Measurements from ENCODE around the gene ABCD1.

Gene ABCD1

GRCh38 chrX:153772316-153773217, 47.9 kb downstream of the ABCD1 start:
- Histone ChIP-seq H3K4me3 (no peak overlapping the region), H3K4me1 (no peaks in the 10 kb centered on the region), H3K9me3 (no peaks in the 10 kb centered on the region), H3K27me3 (no peaks in the 10 kb centered on the region), H3K36me3 (peaks cover 0 to 65% (median 0%) of the 10 kb centered on the region in 3 donors), H3K27ac (no peak overlapping the region)
- no peak for TF ChIP-seq CTCF (IDR thresholded peaks at IDR 0.05)
- intact Hi-C loops (cut with DNase I; ENCODE audit: low total_unique reads), result no loop called here
- no peak for DNase-seq

- Histone ChIP-seq H3K4me3 (no peak overlapping the region), H3K4me1 (no peaks in the 10 kb centered on the region), H3K27ac (no peak overlapping the region), H3K9me3 (no peaks in the 10 kb centered on the region), H3K36me3 (peaks cover 0 to 65% (median 0%) of the 10 kb centered on the region in 3 donors), H3K27me3 (no peaks in the 10 kb centered on the region)
- intact Hi-C loops (cut with DNase I; ENCODE audit: low total_unique reads), result no loop called here
- no peak for TF ChIP-seq CTCF (IDR thresholded peaks at IDR 0.05)
- no peak for DNase-seq
Measured at GRCh38 chrX:153773218-153773611, 48.6 kb downstream of the ABCD1 start.

DNA sequence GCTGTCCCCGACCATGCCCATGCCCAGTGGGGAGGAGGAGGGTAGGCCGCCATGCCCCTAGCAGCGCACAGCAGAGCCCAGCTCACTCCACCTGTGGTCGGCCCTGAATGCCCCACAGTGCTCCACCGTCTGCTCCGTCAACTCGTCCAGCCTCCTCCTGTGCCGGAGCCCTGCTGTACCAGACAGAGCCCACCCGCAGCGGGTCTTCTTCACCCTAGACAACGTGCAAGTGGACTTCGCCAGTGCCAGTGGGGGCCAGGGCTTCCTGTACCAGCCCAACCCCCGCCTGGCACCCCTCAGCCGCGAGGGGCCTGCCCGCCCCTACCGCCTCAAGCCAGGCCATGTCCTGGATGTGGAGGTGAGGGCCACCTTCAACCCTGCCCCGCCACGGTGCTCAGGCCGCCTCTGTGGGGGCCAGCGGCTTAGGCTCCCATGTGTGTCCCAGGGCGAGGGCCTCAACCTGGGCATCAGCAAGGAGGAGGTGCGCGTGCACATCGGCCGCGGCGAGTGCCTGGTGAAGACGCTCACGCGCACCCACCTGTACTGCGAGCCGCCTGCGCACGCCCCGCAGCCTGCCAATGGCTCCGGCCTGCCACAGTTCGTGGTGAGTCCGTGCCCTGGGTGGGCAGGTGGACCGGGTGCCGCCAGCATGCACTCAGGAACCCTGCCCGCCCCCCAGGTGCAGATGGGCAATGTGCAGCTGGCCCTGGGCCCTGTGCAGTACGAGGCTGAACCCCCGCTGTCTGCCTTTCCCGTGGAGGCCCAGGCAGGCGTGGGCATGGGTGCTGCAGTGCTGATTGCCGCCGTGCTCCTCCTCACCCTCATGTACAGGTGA, 49.3 kb downstream of the ABCD1 start:
- no peaks in the 10 kb centered on the region for H3K27me3 ChIP-seq
- DNase-seq, result no peak
- no peak for TF ChIP-seq CTCF (IDR thresholded peaks at IDR 0.05)
- H3K36me3 ChIP-seq, result peaks cover 0 to 63% (median 0%) of the 10 kb centered on the region in 3 donors
- no peak overlapping the region for H3K27ac ChIP-seq
- H3K9me3 ChIP-seq, result no peaks in the 10 kb centered on the region
- no peaks in the 10 kb centered on the region for H3K4me1 ChIP-seq
- intact Hi-C loops (cut with DNase I; ENCODE audit: low total_unique reads), result no loop called here
- H3K4me3 ChIP-seq, result no peak overlapping the region

GRCh38 chrX:153774576-153775292, 50.1 kb downstream of the ABCD1 start:
- TF ChIP-seq CTCF (IDR thresholded peaks at IDR 0.05), result no peak
- no peak overlapping the region for H3K27ac ChIP-seq
- H3K9me3 ChIP-seq, result no peaks in the 10 kb centered on the region
- no peaks in the 10 kb centered on the region for H3K4me1 ChIP-seq
- H3K27me3 ChIP-seq, result no peaks in the 10 kb centered on the region
- DNase-seq, result no peak
- H3K4me3 ChIP-seq, result no peak overlapping the region
- intact Hi-C loops (cut with DNase I; ENCODE audit: low total_unique reads), result no loop called here
- peaks cover 0 to 55% (median 0%) of the 10 kb centered on the region in 3 donors for H3K36me3 ChIP-seq

DNA sequence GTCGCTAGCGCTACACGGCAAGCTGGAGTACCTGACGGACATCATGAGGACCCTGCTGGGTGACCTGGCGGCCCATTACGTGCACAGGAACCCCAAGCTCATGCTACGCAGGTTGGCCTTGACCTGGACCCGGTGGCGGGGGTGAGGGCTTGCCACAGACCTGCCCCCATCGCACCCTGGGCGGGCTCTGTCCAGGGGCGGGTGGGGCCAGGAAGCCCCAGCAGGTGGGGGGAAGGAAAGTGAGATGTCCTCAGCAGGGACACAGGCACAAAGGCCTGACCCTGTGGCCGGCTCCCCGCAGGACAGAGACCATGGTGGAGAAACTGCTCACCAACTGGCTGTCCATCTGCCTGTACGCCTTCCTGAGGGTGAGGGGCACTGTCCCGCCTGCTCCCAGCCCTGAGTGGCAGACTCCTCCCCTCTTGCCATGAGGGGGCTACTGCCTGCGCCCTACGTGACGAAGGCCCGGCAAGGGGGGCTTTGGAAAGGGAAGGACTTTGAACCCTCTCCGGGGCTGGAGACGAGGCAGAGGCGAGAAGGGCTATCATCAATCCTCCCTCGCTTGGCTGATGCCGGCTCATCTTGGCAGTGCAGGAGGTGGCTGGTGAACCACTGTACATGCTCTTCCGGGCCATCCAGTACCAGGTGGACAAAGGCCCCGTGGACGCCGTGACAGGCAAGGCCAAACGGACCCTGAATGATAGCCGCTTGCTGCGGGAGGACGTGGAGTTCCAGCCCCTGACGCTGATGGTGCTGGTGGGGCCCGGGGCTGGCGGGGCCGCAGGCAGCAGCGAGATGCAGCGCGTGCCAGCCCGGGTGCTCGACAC, 50.9 kb downstream of the ABCD1 start:
- no peak overlapping the region for H3K4me3 ChIP-seq
- DNase-seq, result no peak
- H3K9me3 ChIP-seq, result no peaks in the 10 kb centered on the region
- no peak overlapping the region for H3K27ac ChIP-seq
- peaks cover 0 to 5% (median 4%) of the 10 kb centered on the region in 4 donors for H3K4me1 ChIP-seq
- no peaks in the 10 kb centered on the region for H3K27me3 ChIP-seq
- intact Hi-C loops (cut with DNase I; ENCODE audit: low total_unique reads), result no loop called here
- TF ChIP-seq CTCF (IDR thresholded peaks at IDR 0.05), result no peak
- peaks cover 0 to 49% (median 0%) of the 10 kb centered on the region in 3 donors for H3K36me3 ChIP-seq
